ENCODE results near the gene RIN3.

Gene RIN3

GRCh38 chr14:92645841-92646478 lies 132.4 kb downstream of the RIN3 start:
- no peak for DNase-seq (ENCODE audit: low read depth in 2 of 3, low spot score in 1 of 3)

- no peak for DNase-seq (ENCODE audit: low read depth in 2 of 3, low spot score in 1 of 3)
These were observed 133.6 kb downstream of the RIN3 start for GRCh38 chr14:92646952-92647796.

GRCh38 chr14:92647797-92648279 lies 134.3 kb downstream of the RIN3 start:
- DNase-seq (ENCODE audit: low read depth in 2 of 3, low spot score in 1 of 3), result no peak

- DNase-seq (ENCODE audit: low read depth in 2 of 3, low spot score in 1 of 3), result no peak
These were observed 135.5 kb downstream of the RIN3 start for GRCh38 chr14:92649066-92649465.

GRCh38 chr14:92649934-92650545 lies 136.5 kb downstream of the RIN3 start:
- DNase-seq (ENCODE audit: low read depth in 2 of 3, low spot score in 1 of 3), result no peak

- no peak for DNase-seq (ENCODE audit: low read depth in 2 of 3, low spot score in 1 of 3)
These were observed 137.1 kb downstream of the RIN3 start for GRCh38 chr14:92650581-92651105.

GRCh38 chr14:92651106-92651757 lies 137.7 kb downstream of the RIN3 start:
- peak; percentile 69 to 74 (median 72) for DNase-seq (ENCODE audit: low read depth in 2 of 3, low spot score in 1 of 3)

GRCh38 chr14:92651758-92652406 lies 138.3 kb downstream of the RIN3 start:
- DNase-seq (ENCODE audit: low read depth in 2 of 3, low spot score in 1 of 3), result no peak

- DNase-seq (ENCODE audit: low read depth in 2 of 3, low spot score in 1 of 3), result no peak
These were observed 139.0 kb downstream of the RIN3 start for GRCh38 chr14:92652413-92653151.

GRCh38 chr14:92653162-92653651 lies 139.6 kb downstream of the RIN3 start:
- no peak for DNase-seq (ENCODE audit: low read depth in 2 of 3, low spot score in 1 of 3)

GRCh38 chr14:92654239-92654901 lies 140.8 kb downstream of the RIN3 start:
- no peak for DNase-seq (ENCODE audit: low read depth in 2 of 3, low spot score in 1 of 3)

GRCh38 chr14:92655419-92656201 lies 142.0 kb downstream of the RIN3 start:
- no peak for DNase-seq (ENCODE audit: low read depth in 2 of 3, low spot score in 1 of 3)

GRCh38 chr14:92656306-92657081 lies 142.9 kb downstream of the RIN3 start:
- DNase-seq (ENCODE audit: low read depth in 2 of 3, low spot score in 1 of 3), result no peak

GRCh38 chr14:92657457-92658142 lies 144.0 kb downstream of the RIN3 start:
- no peak for DNase-seq (ENCODE audit: low read depth in 2 of 3, low spot score in 1 of 3)

- DNase-seq (ENCODE audit: low read depth in 2 of 3, low spot score in 1 of 3), result no peak
These were observed 144.6 kb downstream of the RIN3 start for GRCh38 chr14:92658160-92658559.

GRCh38 chr14:92658684-92659083 lies 145.1 kb downstream of the RIN3 start:
- no peak for DNase-seq (ENCODE audit: low read depth in 2 of 3, low spot score in 1 of 3)
